Pancreas (tissue), 10 donors: Measurements from ENCODE around the gene CXCL9. TPM values are rescaled to one million over a fixed set of nuclear protein-coding genes. Genes with fewer than 3 reads are reported as not detected.
"Not testable (repeated sequence)": the region's sequence is repeated elsewhere in the genome, so short reads cannot be mapped to it uniquely, and the experiment has no call there.

Source experiments
- ATAC-seq, 4 donors: fragments of 200-7000 bp; cut with Tn5 transposase; one replicate each; pipeline versions ENCODE4 v1.8.0 to v1.9.1; 2020; ENCODE audit warnings: mild to moderate bottlenecking in 4 of 4, moderate library complexity in 4 of 4
- DNase-seq, 6 donors: peaks; one replicate each; pipeline ENCODE4 v3.0.0-alpha.2; 2020
- FAIRE-seq: peaks from 2 replicates; lab custom pipeline; 2012; peaks lifted over from hg19 to GRCh38; lab: Jason Lieb, UNC
- H3K27ac ChIP-seq, 4 donors: fragments of 200-600 bp; sonication (generic); 1 replicate in 3 of 4; 2 replicates in 1 of 4; pipeline versions ENCODE4 v1.5.0 to v1.8.0; 2020
- H3K27me3 ChIP-seq, 4 donors: fragments of 200-600 bp; one replicate each; pipeline ENCODE4 v1.8.0; 2021
- H3K36me3 ChIP-seq, 3 donors: fragments of 200-600 bp; sonication (generic) in 1 of 3; one replicate each; pipeline versions ENCODE4 v1.5.0 to v1.8.0; 2020 to 2021
- H3K4me1 ChIP-seq, 3 donors: fragments of 200-600 bp; one replicate each; pipeline ENCODE4 v1.8.0; 2021
- H3K4me3 ChIP-seq, 4 donors: fragments of 200-600 bp; sonication (generic) in 2 of 4; one replicate each; pipeline versions ENCODE4 v1.5.0 to v1.8.0; 2020 to 2021
- H3K9me3 ChIP-seq, 4 donors: fragments of 200-600 bp; one replicate each; pipeline ENCODE4 v1.8.0; 2021
- CTCF ChIP-seq, 4 donors: fragments of 200-600 bp; sonication (generic) in 3 of 4; IDR thresholded peaks; one replicate each; pipeline versions ENCODE4 v1.5.0 to v1.8.0; 2021; ENCODE audit warnings: antibody characterized with exemption in 4 of 4
- WGBS, 2 donors: extraction: QIAGEN DNeasy Blood & Tissue Kit; methylation state at CpG; one replicate each; pipeline ENCODE4 v1.1.7; 2013; 5-methylcytosine and 5-hydroxymethylcytosine counted together
- intact Hi-C, 3 donors: fragments of 100-400 bp; cut with DNase I; formaldehyde crosslinking; loops; one replicate each; pipeline versions ENCODE4 v1.11.1 to v1.14.2; 2022
- polyA plus RNA-seq, 2 donors: library from polyadenylated mRNA; stranded (reverse); fragments of 200-250 nt; gene quantifications; one replicate each; pipeline ENCODE4 v1.2.3, GENCODE V29; 2013
- total RNA-seq, 6 donors: library from RNA; stranded (reverse); fragmentation: NEBNext Ultra II Directional in 4 of 6; extraction: Animal tissue kit (Norgen Biotek cat#: 25700) in 4 of 6; gene quantifications; one replicate each; pipeline versions ENCODE4 v1.2.1 to v1.2.4, GENCODE V29; 2021 to 2023
- donor health status: healthy with polysubstance abuse.
- donor health status: DM: no; HTN: no; CAD: no; lungs with moderate emphysema.
- donor health status: DM: no; HTN: no; CAD: no.
- donor health status: control.
- donor health status: control.
- donor health status: Bipolar disorder and iron deficiency.
- donor health status: DM: yes; HTN: yes; CAD: no.
- donor health status: DM: no; HTN: no; CAD: no.
- donor health status: DM: no; HTN: no; CAD: no.
- donor health status: DM: yes; HTN: yes; CAD: no.

The CXCL9 gene
- total RNA-seq (under 1 TPM in 5 of 6 donors, not detected in 1; 0.05 to 0.87 (median 0.16) TPM), polyA plus RNA-seq (under 1 TPM; 0.15 to 0.21 TPM)

- WGBS, 2 donors, result 21 to 23% methylated on average over 1 of the region's 1 CpG
- intact Hi-C loops, result no loop called here
- ATAC-seq (peak; percentile 63 to 82 (median 78)), DNase-seq (no peak), FAIRE-seq (peak; percentile 13)
- TF ChIP-seq CTCF (IDR thresholded peaks at IDR 0.05), result no peak
- peaks cover 0 to 13% (median 0%) of the 10 kb centered on the region in 3 donors for H3K4me1 ChIP-seq
- no peaks in the 10 kb centered on the region for H3K27me3 ChIP-seq
- no peak within 1 kb of the TSS for H3K27ac ChIP-seq
- no peaks in the 10 kb centered on the region for H3K9me3 ChIP-seq
- H3K4me3 ChIP-seq, result no peak within 1 kb of the TSS
- H3K36me3 ChIP-seq, result no peaks in the 10 kb centered on the region
Measured at GRCh38 chr4:76007089-76007862, at the start of gene CXCL9. Gene CXCL9 (minus strand): TSS chr4:76007509. CDS start chr4:76007449, 60 bp downstream.

GRCh38 chr4:76055421-76055820, 48.1 kb upstream of the CXCL9 start:
- no peak overlapping the region for H3K4me3 ChIP-seq
- FAIRE-seq, result no peak
- H3K27ac ChIP-seq, result no peak overlapping the region

GRCh38 chr4:76055016-76055415, 47.7 kb upstream of the CXCL9 start:
- H3K4me3 ChIP-seq, result no peak overlapping the region
- H3K9me3 ChIP-seq, result no peaks in the 10 kb centered on the region
- no peaks in the 10 kb centered on the region for H3K27me3 ChIP-seq
- no peak for FAIRE-seq
- H3K4me1 ChIP-seq, result peaks cover 4 to 20% (median 17%) of the 10 kb centered on the region in 3 donors
- WGBS, 2 donors, result 69 to 86% methylated on average over 2 of the region's 2 CpGs
- H3K27ac ChIP-seq, result peak overlapping the region in 2 of 4 donors; percentile 21 to 57
- H3K36me3 ChIP-seq, result no peaks in the 10 kb centered on the region
- intact Hi-C loops, result no loop called here
- no peak for DNase-seq
- no peak for TF ChIP-seq CTCF (IDR thresholded peaks at IDR 0.05)
- ATAC-seq, result peak in 2 of 4 donors; percentile 40 to 45

More at GRCh38 chr4:76055421-76055820, 48.1 kb upstream of the CXCL9 start:
- no peak for TF ChIP-seq CTCF (IDR thresholded peaks at IDR 0.05)
- DNase-seq, result no peak
- no peaks in the 10 kb centered on the region for H3K27me3 ChIP-seq
- ATAC-seq, result no peak
- intact Hi-C loops, result no loop called here
- no peaks in the 10 kb centered on the region for H3K9me3 ChIP-seq
- WGBS, 2 donors, result 79 to 82% methylated on average over 2 of the region's 2 CpGs
- peaks cover 5 to 25% (median 21%) of the 10 kb centered on the region in 3 donors for H3K4me1 ChIP-seq
- no peaks in the 10 kb centered on the region for H3K36me3 ChIP-seq

GRCh38 chr4:76053730-76054129, 46.4 kb upstream of the CXCL9 start:
- Histone ChIP-seq H3K27ac (peak overlapping the region in 2 of 4 donors; percentile 1 to 57), H3K4me1 (peaks cover 0 to 8% (median 4%) of the 10 kb centered on the region in 3 donors), H3K27me3 (no peaks in the 10 kb centered on the region), H3K36me3 (no peaks in the 10 kb centered on the region), H3K4me3 (no peak overlapping the region), H3K9me3 (no peaks in the 10 kb centered on the region)
- DNase-seq, result no peak
- intact Hi-C loops, result no loop called here
- no peak for FAIRE-seq
- ATAC-seq, result peak in 2 of 4 donors; percentile 68 to 80
- WGBS, 2 donors, result 36 to 46% methylated on average over 4 of the region's 4 CpGs
- TF ChIP-seq CTCF (IDR thresholded peaks at IDR 0.05), result no peak

GRCh38 chr4:76050560-76051050, 43.3 kb upstream of the CXCL9 start:
- H3K4me1 ChIP-seq, H3K27ac ChIP-seq, H3K27me3 ChIP-seq, FAIRE-seq, ATAC-seq, H3K4me3 ChIP-seq, intact Hi-C loops, H3K9me3 ChIP-seq, H3K36me3 ChIP-seq: not testable (repeated sequence)
- peak in 1 of 6 donors; percentile 34 for DNase-seq
- WGBS, 2 donors, result 89 to 93% methylated on average over 26 to 27 of the region's 27 CpGs

- H3K27ac ChIP-seq, H3K36me3 ChIP-seq, H3K9me3 ChIP-seq, H3K4me1 ChIP-seq, DNase-seq, H3K4me3 ChIP-seq, intact Hi-C loops, H3K27me3 ChIP-seq, FAIRE-seq, ATAC-seq: not testable (repeated sequence)
- WGBS, 2 donors, result 90% methylated on average over 15 of the region's 17 CpGs
Measured at GRCh38 chr4:76049860-76050416, 42.6 kb upstream of the CXCL9 start.

GRCh38 chr4:76044686-76045085, 37.4 kb upstream of the CXCL9 start:
- H3K36me3 ChIP-seq, DNase-seq, H3K4me3 ChIP-seq, H3K9me3 ChIP-seq, FAIRE-seq, H3K27ac ChIP-seq, intact Hi-C loops, H3K27me3 ChIP-seq, H3K4me1 ChIP-seq, ATAC-seq: not testable (repeated sequence)
- 72 to 79% methylated on average over 4 of the region's 4 CpGs for WGBS, 2 donors

GRCh38 chr4:76043306-76043705, 36.0 kb upstream of the CXCL9 start:
- H3K27me3 ChIP-seq, H3K27ac ChIP-seq, H3K4me3 ChIP-seq, intact Hi-C loops, H3K4me1 ChIP-seq, ATAC-seq, H3K9me3 ChIP-seq, FAIRE-seq, H3K36me3 ChIP-seq: not testable (repeated sequence)
- 95 to 99% methylated on average over 13 to 18 of the region's 18 CpGs for WGBS, 2 donors
- peak in 1 of 6 donors; percentile 46 for DNase-seq
